ENCODE measurements around the gene DENND5A. TPM values are rescaled to one million over a fixed set of nuclear protein-coding genes. Genes with fewer than 3 reads are reported as not detected.

DENND5A gene
- total and polyA plus RNA-seq, 10 of the 15 experiments (the other 5 are each of a cell fraction or from before 2014, with no cell fraction given): 15.6 to 157 (median 85.1) TPM

DNA sequence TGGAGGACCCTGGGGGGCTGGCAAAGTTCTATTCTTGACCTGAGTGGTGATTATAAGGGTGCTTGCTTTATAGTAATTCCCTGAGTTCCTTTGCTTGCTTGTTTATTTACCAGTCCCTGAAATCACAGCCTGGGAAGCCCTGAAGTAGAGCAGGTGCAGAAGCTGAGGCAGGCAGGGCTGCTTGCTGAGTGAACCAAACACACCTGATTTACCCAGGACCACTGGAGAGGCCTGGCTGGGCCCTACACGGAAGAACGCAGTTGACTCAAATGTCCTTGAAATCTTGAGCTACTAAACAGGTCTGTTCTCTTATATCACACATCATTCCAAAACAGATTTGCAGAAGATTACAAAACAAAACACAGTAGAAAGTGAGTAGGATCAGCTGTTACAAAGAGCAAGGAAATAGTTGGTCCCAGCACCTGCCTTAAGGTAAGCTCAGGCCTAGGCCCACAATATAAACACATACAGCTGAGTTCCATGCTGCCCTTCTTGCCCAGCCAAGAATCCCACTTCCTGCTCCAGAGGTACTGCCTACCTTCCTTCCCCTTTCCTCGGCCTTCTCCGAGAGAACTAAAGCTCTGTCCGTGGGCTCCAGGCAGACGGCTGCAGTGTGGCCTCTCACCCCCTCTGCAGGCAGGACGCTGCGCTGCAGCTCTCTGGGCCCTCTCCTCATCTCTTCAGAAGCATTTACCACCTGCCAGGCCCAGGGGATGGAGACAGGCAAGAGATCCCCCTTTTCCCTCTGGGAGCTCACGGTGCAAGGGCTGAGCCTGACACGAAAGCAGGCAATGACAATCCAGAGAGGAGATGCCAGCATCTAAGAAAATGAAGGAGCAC, 127.6 kb downstream of the DENND5A start (continued):
- TF ChIP-seq BHLHE40 (IDR thresholded peaks at IDR 0.05; ENCODE audit: borderline replicate concordance in 1 of 2, low read depth in 2 of 2, low read length in 1 of 2): no peak
- 0 out of 2 replicates have a peak, but pooled peaks have one; percentile 30 for TF ChIP-seq IKZF1 (conservative IDR thresholded peaks at IDR 0.05)
- peak; percentile 63 for TF ChIP-seq YY1 (IDR thresholded peaks at IDR 0.05; ENCODE audit: low read depth, low read length)
- no peak for TF ChIP-seq HCFC1 (IDR thresholded peaks at IDR 0.05; ENCODE audit: low read length)
- TF ChIP-seq MTA3 (IDR thresholded peaks at IDR 0.05; ENCODE audit: borderline replicate concordance, low read length): peak; percentile 2; the same call in 1 of the 2 replicates
- no peak for TF ChIP-seq SMAD5 (IDR thresholded peaks at IDR 0.05; ENCODE audit: low read depth)
- TF ChIP-seq RFX5 (IDR thresholded peaks at IDR 0.05; ENCODE audit: low read depth, low read length): no peak
- no peak for TF ChIP-seq ASH2L (IDR thresholded peaks at IDR 0.05; ENCODE audit: borderline replicate concordance, low read depth)
- TF ChIP-seq ZSCAN29 (IDR thresholded peaks at IDR 0.05): no peak
- 0 out of 2 replicates have a peak, but pooled peaks have one; percentile 43 for TF ChIP-seq LARP7 (IDR thresholded peaks at IDR 0.05)
- TF ChIP-seq, protein P1, sequence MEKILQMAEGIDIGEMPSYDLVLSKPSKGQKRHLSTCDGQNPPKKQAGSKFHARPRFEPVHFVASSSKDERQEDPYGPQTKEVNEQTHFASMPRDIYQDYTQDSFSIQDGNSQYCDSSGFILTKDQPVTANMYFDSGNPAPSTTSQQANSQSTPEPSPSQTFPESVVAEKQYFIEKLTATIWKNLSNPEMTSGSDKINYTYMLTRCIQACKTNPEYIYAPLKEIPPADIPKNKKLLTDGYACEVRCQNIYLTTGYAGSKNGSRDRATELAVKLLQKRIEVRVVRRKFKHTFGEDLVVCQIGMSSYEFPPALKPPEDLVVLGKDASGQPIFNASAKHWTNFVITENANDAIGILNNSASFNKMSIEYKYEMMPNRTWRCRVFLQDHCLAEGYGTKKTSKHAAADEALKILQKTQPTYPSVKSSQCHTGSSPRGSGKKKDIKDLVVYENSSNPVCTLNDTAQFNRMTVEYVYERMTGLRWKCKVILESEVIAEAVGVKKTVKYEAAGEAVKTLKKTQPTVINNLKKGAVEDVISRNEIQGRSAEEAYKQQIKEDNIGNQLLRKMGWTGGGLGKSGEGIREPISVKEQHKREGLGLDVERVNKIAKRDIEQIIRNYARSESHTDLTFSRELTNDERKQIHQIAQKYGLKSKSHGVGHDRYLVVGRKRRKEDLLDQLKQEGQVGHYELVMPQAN (conservative IDR thresholded peaks at IDR 0.05): no peak
- no peak for TF ChIP-seq POU2F2 (IDR thresholded peaks at IDR 0.05; ENCODE audit: borderline replicate concordance, low read depth, low read length)
- no peak for TF ChIP-seq RAD51 (IDR thresholded peaks at IDR 0.05)
- no peak for TF ChIP-seq MTA2 (IDR thresholded peaks at IDR 0.05; ENCODE audit: low read depth)
- TF ChIP-seq, protein P2, sequence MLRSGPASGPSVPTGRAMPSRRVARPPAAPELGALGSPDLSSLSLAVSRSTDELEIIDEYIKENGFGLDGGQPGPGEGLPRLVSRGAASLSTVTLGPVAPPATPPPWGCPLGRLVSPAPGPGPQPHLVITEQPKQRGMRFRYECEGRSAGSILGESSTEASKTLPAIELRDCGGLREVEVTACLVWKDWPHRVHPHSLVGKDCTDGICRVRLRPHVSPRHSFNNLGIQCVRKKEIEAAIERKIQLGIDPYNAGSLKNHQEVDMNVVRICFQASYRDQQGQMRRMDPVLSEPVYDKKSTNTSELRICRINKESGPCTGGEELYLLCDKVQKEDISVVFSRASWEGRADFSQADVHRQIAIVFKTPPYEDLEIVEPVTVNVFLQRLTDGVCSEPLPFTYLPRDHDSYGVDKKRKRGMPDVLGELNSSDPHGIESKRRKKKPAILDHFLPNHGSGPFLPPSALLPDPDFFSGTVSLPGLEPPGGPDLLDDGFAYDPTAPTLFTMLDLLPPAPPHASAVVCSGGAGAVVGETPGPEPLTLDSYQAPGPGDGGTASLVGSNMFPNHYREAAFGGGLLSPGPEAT (IDR thresholded peaks at IDR 0.05; ENCODE audit: low read depth): no peak
- TF ChIP-seq, protein P3, sequence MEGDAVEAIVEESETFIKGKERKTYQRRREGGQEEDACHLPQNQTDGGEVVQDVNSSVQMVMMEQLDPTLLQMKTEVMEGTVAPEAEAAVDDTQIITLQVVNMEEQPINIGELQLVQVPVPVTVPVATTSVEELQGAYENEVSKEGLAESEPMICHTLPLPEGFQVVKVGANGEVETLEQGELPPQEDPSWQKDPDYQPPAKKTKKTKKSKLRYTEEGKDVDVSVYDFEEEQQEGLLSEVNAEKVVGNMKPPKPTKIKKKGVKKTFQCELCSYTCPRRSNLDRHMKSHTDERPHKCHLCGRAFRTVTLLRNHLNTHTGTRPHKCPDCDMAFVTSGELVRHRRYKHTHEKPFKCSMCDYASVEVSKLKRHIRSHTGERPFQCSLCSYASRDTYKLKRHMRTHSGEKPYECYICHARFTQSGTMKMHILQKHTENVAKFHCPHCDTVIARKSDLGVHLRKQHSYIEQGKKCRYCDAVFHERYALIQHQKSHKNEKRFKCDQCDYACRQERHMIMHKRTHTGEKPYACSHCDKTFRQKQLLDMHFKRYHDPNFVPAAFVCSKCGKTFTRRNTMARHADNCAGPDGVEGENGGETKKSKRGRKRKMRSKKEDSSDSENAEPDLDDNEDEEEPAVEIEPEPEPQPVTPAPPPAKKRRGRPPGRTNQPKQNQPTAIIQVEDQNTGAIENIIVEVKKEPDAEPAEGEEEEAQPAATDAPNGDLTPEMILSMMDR (IDR thresholded peaks at IDR 0.05 in 2 of 3, conservative IDR thresholded peaks at IDR 0.05 in 1 of 3; ENCODE audit: control insufficient read depth in 2 of 3, extremely low read depth in 1 of 3, insufficient read depth in 1 of 3, low read depth in 3 of 3, low read length in 3 of 3): peak; percentile 91 to 99 (median 97)
- TF ChIP-seq, protein P4, sequence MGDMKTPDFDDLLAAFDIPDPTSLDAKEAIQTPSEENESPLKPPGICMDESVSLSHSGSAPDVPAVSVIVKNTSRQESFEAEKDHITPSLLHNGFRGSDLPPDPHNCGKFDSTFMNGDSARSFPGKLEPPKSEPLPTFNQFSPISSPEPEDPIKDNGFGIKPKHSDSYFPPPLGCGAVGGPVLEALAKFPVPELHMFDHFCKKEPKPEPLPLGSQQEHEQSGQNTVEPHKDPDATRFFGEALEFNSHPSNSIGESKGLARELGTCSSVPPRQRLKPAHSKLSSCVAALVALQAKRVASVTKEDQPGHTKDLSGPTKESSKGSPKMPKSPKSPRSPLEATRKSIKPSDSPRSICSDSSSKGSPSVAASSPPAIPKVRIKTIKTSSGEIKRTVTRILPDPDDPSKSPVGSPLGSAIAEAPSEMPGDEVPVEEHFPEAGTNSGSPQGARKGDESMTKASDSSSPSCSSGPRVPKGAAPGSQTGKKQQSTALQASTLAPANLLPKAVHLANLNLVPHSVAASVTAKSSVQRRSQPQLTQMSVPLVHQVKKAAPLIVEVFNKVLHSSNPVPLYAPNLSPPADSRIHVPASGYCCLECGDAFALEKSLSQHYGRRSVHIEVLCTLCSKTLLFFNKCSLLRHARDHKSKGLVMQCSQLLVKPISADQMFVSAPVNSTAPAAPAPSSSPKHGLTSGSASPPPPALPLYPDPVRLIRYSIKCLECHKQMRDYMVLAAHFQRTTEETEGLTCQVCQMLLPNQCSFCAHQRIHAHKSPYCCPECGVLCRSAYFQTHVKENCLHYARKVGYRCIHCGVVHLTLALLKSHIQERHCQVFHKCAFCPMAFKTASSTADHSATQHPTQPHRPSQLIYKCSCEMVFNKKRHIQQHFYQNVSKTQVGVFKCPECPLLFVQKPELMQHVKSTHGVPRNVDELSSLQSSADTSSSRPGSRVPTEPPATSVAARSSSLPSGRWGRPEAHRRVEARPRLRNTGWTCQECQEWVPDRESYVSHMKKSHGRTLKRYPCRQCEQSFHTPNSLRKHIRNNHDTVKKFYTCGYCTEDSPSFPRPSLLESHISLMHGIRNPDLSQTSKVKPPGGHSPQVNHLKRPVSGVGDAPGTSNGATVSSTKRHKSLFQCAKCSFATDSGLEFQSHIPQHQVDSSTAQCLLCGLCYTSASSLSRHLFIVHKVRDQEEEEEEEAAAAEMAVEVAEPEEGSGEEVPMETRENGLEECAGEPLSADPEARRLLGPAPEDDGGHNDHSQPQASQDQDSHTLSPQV (IDR thresholded peaks at IDR 0.05): no peak
- no peak for TF ChIP-seq SPI1 (IDR thresholded peaks at IDR 0.05; ENCODE audit: borderline replicate concordance, insufficient read depth, low read depth, low read length)
- TF ChIP-seq CBFB (IDR thresholded peaks at IDR 0.05; ENCODE audit: low read depth): no peak
- TF ChIP-seq NFIC (IDR thresholded peaks at IDR 0.05; ENCODE audit: low read depth, low read length): no peak
